Thoracic aorta (tissue), 2 donors: ENCODE measurements around the gene TIAM2. TPM values are rescaled to one million over a fixed set of nuclear protein-coding genes. Genes with fewer than 3 reads are reported as not detected.
"Not testable (repeated sequence)": the region's sequence is repeated elsewhere in the genome, so short reads cannot be mapped to it uniquely, and the experiment has no call there.

Experiments
- ATAC-seq: fragments of 150-250 bp; one replicate; pipeline ENCODE4 v1.8.0; 2017; ENCODE audit warnings: low read depth; ENCODE audit not compliant: insufficient number of reproducible peaks, low FRiP score
- DNase-seq: peaks from one replicate; pipeline ENCODE4 v3.0.0-alpha.2; 2020; ENCODE audit warnings: low spot score
- H3K27ac ChIP-seq, 2 donors: fragments of 200-600 bp; sonication (generic); 1 replicate in 1 of 2; 2 replicates in 1 of 2; pipeline ENCODE4 v1.5.1; 2016; ENCODE audit warnings: mild to moderate bottlenecking in 2 of 2, moderate library complexity in 2 of 2
- H3K27me3 ChIP-seq: fragments of 200-600 bp; sonication (generic); replicated peaks from 2 replicates; pipeline ENCODE4 v1.6.0; 2016; ENCODE audit warnings: mild to moderate bottlenecking; ENCODE audit not compliant: insufficient read depth
- H3K36me3 ChIP-seq: fragments of 200-600 bp; sonication (generic); one replicate; pipeline ENCODE4 v1.5.1; 2016
- H3K4me1 ChIP-seq, 2 donors: fragments of 200-600 bp; sonication (generic); 1 replicate in 1 of 2; 2 replicates in 1 of 2; pipeline versions ENCODE4 v1.5.1 to v1.6.0; 2016; ENCODE audit warnings: low read depth in 2 of 2, mild to moderate bottlenecking in 1 of 2; ENCODE audit not compliant: control insufficient read depth in 1 of 2
- H3K4me3 ChIP-seq: fragments of 200-600 bp; sonication (generic); 2 replicates; pipeline ENCODE4 v1.5.1; 2016; ENCODE audit warnings: mild to moderate bottlenecking
- H3K9me3 ChIP-seq: fragments of 200-600 bp; sonication (generic); 2 replicates; pipeline ENCODE4 v1.5.1; 2016
- total RNA-seq, 2 donors: library from RNA; depleted of rRNA; stranded (reverse); fragments of >200 nt; gene quantifications; one replicate each; pipeline versions ENCODE4 v1.1.0 to v1.2.3, GENCODE V29; 2016
- TF ChIP-seq, protein P1 (sequence below): fragments of 200-600 bp; sonication (generic); IDR thresholded peaks from one replicate; pipeline ENCODE4 v1.5.1; 2019; ENCODE audit warnings: antibody characterized with exemption

TIAM2 gene
- total RNA-seq, 2 donors from 2014 or later: 17.8 to 22.1 TPM

DNA sequence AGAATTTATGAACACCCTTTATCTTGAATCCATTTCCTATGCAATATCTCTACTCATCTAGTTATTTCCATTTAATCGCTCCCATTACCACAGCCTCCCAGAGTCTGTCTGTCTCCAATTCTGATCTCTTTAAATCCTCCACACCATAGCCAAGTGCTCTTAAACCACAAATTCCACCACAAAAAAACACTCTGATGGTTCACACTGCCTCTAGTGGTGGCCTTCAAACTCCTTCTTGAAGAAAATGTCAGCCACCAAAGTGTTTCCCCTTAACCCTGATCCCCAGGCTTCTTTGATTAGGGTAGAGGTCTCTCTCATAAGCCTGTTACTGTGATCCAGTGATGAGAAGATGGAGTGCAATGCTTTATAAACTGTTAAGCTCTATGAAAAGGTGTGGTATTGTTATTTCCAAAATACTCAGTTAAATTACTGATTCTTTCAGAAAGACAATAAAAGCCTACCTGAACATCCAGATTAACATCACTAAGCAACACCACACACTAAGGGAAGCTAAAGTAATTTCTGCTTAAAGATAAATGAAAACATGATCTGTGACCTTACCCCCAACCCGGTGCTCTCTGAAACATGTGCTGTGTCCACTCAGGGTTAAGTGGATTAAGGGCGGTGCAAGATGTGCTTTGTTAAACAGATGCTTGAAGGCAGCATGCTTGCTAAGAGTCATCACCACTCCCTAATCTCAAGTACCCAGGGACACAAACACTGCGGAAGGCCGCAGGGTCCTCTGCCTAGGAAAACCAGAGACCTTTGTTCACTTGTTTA, 273.2 kb downstream of the TIAM2 start:
- H3K27me3 ChIP-seq, DNase-seq, ATAC-seq, H3K27ac ChIP-seq, H3K9me3 ChIP-seq, H3K4me3 ChIP-seq, H3K36me3 ChIP-seq: not testable (repeated sequence)
- TF ChIP-seq, protein P1, sequence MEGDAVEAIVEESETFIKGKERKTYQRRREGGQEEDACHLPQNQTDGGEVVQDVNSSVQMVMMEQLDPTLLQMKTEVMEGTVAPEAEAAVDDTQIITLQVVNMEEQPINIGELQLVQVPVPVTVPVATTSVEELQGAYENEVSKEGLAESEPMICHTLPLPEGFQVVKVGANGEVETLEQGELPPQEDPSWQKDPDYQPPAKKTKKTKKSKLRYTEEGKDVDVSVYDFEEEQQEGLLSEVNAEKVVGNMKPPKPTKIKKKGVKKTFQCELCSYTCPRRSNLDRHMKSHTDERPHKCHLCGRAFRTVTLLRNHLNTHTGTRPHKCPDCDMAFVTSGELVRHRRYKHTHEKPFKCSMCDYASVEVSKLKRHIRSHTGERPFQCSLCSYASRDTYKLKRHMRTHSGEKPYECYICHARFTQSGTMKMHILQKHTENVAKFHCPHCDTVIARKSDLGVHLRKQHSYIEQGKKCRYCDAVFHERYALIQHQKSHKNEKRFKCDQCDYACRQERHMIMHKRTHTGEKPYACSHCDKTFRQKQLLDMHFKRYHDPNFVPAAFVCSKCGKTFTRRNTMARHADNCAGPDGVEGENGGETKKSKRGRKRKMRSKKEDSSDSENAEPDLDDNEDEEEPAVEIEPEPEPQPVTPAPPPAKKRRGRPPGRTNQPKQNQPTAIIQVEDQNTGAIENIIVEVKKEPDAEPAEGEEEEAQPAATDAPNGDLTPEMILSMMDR: peak; percentile 20
- peaks cover 11 to 16% of the 10 kb centered on the region in 2 donors for H3K4me1 ChIP-seq

DNA sequence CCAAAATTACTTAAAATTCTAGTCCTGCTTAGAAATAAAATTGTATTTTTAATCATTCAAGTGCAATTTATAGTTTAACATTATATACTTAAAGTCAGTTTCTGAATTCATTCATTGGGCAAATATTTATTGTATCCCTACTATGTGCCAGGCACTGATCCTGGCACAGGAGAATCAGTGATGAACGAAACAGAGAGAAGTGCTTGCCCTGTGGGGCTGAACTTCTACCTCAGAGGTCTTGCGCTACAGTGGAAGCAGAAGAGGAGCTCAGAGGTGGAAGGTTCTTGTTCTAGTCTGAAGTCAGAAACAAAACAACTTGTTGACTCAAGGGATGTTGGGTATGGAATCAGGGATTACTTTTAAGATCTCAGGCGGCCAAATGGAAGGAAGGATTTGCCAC, 274.6 kb downstream of the TIAM2 start:
- Histone ChIP-seq H3K27me3 (no peaks in the 10 kb centered on the region), H3K4me1 (peaks cover 23 to 30% of the 10 kb centered on the region in 2 donors), H3K27ac (no peak overlapping the region), H3K9me3 (no peaks in the 10 kb centered on the region), H3K36me3 (no peaks in the 10 kb centered on the region), H3K4me3 (no peak overlapping the region)
- ATAC-seq: no peak
- TF ChIP-seq, protein P1: no peak
- no peak for DNase-seq

DNA sequence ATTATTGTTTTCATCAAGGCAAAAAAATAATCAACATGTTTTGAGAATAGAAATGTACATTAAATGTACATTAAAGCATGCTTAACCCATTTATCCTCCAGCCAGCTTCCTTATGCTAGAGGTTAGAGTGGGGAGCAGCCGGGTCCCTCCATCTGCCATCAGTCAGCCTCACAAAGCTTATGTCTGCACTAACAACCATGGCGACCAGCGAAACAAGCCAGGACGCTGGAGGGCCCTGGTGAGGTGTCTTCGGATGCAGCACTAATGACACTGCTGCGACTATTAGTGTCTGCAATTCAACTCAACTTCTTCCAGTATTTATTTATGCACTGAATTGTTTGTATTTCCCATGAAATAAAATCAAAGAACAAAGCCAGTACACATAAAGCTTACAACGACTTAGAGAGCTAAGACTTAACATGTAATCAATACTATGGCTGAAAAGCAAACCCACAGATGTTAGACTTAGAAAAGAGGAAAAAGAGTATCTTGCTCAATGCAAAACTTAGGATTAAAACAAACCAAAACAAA, 275.5 kb downstream of the TIAM2 start:
- Histone ChIP-seq H3K4me1 (peaks cover 23 to 33% of the 10 kb centered on the region in 2 donors), H3K4me3 (no peak overlapping the region), H3K27me3 (no peaks in the 10 kb centered on the region), H3K27ac (no peak overlapping the region), H3K9me3 (no peaks in the 10 kb centered on the region), H3K36me3 (no peaks in the 10 kb centered on the region)
- DNase-seq (no peak), ATAC-seq (no peak)
- TF ChIP-seq, protein P1: no peak

DNA sequence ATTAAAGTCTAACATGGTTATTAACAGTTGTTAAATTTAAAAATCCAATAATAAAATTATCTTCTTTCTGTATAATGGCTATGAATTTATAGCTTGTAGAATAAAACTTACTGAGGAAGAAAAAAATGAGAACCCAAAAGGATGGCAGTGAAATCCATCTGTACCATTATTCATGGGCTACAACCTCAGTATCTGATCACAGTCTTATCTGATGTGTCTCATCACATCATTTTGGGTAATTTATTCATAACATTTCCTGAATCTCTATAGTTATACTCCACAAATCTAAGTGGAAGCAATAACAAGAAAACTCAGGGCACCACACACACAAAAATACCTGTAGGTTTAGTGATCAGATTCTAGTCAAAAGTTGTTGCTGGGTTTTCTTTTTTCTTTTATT, 276.0 kb downstream of the TIAM2 start:
- no peak overlapping the region for H3K4me3 ChIP-seq
- H3K36me3 ChIP-seq: no peaks in the 10 kb centered on the region
- H3K27me3 ChIP-seq: no peaks in the 10 kb centered on the region
- TF ChIP-seq, protein P1: no peak
- peaks cover 26 to 38% of the 10 kb centered on the region in 2 donors for H3K4me1 ChIP-seq
- DNase-seq (no peak), ATAC-seq (no peak)
- H3K27ac ChIP-seq: no peak overlapping the region
- H3K9me3 ChIP-seq: no peaks in the 10 kb centered on the region

DNA sequence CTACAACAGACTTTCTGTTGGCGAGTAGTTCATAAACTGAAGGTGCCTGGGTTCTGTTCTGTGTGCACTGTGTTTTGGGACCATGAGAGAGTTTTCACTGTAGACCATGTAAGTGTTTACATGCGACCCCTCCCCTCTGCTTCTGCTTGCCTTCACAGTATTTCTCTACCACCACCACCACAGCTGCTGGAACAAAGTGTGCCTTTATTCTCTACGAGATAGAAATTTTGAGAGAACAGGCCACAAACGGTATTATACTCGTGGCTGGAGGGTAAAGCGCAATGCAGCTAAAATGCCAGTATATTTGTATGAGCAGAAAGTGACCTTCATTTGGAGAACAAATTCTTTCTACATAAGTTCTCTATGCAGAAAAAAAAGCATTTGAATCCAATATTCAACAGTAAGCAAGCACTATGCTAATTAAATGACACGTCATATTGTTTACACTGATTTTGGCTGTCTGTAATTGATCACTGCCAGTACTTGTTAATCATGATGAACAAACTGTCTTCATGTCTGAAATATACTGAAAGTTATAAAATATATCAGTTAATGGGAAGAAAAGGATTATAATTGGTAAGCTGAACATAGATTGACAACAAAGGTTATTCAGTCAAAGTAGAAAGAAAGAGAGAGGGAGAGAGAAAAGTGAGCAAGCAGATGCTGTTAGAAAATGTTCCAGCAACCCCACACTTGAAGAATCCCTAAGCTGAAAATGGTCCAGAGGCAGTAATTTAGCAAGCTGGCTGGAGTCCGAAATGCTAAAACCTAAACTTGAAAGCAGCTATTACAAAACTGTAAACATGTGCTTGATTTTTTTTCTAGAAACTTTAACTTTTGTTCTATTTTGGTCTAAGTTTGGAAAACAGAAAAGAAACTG, 277.5 kb downstream of the TIAM2 start:
- H3K9me3 ChIP-seq: no peaks in the 10 kb centered on the region
- TF ChIP-seq, protein P1: no peak
- H3K4me3 ChIP-seq: no peak overlapping the region
- H3K36me3 ChIP-seq: no peaks in the 10 kb centered on the region
- H3K27ac ChIP-seq: peak overlapping the region; percentile 14 to 43
- ATAC-seq (no peak), DNase-seq (no peak)
- peaks cover 27 to 44% of the 10 kb centered on the region in 2 donors for H3K4me1 ChIP-seq
- H3K27me3 ChIP-seq: no peaks in the 10 kb centered on the region
